Measurements from ENCODE around the gene TECTB.

DNA sequence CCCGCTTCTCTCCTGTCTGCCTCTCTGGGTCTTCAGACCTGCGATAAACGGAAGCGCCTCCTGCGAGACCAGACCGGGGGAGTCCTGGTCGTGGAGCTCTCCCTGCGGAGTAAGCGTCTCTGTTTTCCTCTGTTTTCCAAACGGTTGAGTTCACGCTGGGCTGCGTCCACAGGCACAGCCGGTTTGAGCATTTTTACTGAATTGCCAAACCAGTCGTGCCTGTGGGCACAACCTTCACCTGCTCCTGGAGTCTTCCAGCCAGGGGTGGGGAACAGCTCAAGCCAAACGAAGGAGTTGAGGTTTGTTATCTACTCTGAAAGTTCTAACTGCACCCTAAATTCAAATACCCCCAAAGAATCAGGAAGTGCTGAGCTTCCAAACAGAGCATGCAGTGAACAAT, 16.3 kb downstream of the TECTB start:
- TF ChIP-seq EZH2phosphoT487 (IDR thresholded peaks at IDR 0.05; ENCODE audit: borderline replicate concordance) (no peak), EZH2 (IDR thresholded peaks at IDR 0.05) (no peak), POLR2A (IDR thresholded peaks at IDR 0.05; ENCODE audit: borderline replicate concordance, extremely low read depth, insufficient read depth, insufficient read length) (no peak), TCF7L2 (IDR thresholded peaks at IDR 0.05; ENCODE audit: borderline replicate concordance, extremely low read depth, insufficient read depth, insufficient read length) (no peak), CBX3 (IDR thresholded peaks at IDR 0.05; ENCODE audit: low read depth) (no peak), POLR2AphosphoS5 (IDR thresholded peaks at IDR 0.05; ENCODE audit: low read depth, low read length) (no peak)
- TF ChIP-seq, protein P1, sequence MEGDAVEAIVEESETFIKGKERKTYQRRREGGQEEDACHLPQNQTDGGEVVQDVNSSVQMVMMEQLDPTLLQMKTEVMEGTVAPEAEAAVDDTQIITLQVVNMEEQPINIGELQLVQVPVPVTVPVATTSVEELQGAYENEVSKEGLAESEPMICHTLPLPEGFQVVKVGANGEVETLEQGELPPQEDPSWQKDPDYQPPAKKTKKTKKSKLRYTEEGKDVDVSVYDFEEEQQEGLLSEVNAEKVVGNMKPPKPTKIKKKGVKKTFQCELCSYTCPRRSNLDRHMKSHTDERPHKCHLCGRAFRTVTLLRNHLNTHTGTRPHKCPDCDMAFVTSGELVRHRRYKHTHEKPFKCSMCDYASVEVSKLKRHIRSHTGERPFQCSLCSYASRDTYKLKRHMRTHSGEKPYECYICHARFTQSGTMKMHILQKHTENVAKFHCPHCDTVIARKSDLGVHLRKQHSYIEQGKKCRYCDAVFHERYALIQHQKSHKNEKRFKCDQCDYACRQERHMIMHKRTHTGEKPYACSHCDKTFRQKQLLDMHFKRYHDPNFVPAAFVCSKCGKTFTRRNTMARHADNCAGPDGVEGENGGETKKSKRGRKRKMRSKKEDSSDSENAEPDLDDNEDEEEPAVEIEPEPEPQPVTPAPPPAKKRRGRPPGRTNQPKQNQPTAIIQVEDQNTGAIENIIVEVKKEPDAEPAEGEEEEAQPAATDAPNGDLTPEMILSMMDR (IDR thresholded peaks at IDR 0.05 in 2 of 3, conservative IDR thresholded peaks at IDR 0.05 in 1 of 3; ENCODE audit: borderline replicate concordance in 1 of 3, insufficient read depth in 1 of 3, low read depth in 2 of 3, low read length in 2 of 3): no peak

Data from HCT116 (cell line).